22Rv1 (cell line): ENCODE measurements around the gene ABHD10.

Source experiments
- ZFX ChIP-seq: fragments of 450-650 bp; IDR thresholded peaks from 2 replicates; pipeline ENCODE4 v1.6.1; 2017; ENCODE audit warnings: antibody characterized with exemption, borderline replicate concordance
- TF ChIP-seq, protein P1 (sequence below): fragments of 450-650 bp; IDR thresholded peaks from 2 replicates; pipeline ENCODE4 v1.5.1; 2017; ENCODE audit warnings: mild to moderate bottlenecking

DNA sequence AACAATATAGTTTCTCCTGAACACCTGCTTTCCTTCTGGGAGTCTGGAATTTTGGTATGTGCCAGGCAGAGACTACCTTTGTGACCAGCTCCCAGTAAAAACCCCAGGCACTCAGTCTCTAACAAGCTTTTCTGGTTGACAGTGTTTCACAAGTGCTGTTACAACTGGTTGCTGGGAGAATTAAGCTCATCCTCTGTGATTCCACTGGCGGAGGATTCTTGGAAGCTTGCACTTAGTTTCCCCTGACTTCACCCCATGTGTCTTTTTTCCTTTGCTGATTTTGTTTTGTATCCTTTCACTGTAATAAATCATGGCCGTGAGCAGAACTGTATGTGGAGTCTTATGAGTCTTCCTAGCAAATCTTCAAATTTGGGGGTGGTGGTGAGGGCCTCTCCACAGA, 14.2 kb downstream of the ABHD10 start:
- TF ChIP-seq, protein P1, sequence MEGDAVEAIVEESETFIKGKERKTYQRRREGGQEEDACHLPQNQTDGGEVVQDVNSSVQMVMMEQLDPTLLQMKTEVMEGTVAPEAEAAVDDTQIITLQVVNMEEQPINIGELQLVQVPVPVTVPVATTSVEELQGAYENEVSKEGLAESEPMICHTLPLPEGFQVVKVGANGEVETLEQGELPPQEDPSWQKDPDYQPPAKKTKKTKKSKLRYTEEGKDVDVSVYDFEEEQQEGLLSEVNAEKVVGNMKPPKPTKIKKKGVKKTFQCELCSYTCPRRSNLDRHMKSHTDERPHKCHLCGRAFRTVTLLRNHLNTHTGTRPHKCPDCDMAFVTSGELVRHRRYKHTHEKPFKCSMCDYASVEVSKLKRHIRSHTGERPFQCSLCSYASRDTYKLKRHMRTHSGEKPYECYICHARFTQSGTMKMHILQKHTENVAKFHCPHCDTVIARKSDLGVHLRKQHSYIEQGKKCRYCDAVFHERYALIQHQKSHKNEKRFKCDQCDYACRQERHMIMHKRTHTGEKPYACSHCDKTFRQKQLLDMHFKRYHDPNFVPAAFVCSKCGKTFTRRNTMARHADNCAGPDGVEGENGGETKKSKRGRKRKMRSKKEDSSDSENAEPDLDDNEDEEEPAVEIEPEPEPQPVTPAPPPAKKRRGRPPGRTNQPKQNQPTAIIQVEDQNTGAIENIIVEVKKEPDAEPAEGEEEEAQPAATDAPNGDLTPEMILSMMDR: no peak
- TF ChIP-seq ZFX: no peak
